HG03354 (cell line): ENCODE data around the gene CCDC182.

ENCODE experiments used
- ATAC-seq: cut with Tn5 transposase; IDR thresholded peaks from one replicate; pipeline ENCODE4 v1.9.1; 2021; ENCODE audit warnings: mild to moderate bottlenecking; ENCODE audit not compliant: unreplicated experiment, poor library complexity, severe bottlenecking

CCDC182 gene

GRCh38 chr17:57704448-57704847, 40.7 kb downstream of the CCDC182 start:
- ATAC-seq, result no peak

GRCh38 chr17:57703273-57703672, 41.8 kb downstream of the CCDC182 start:
- ATAC-seq, result no peak

GRCh38 chr17:57701124-57701523, 44.0 kb downstream of the CCDC182 start:
- no peak for ATAC-seq

- ATAC-seq, result no peak
Observed at GRCh38 chr17:57699751-57700219, 45.3 kb downstream of the CCDC182 start.

GRCh38 chr17:57697891-57698711, 47.0 kb downstream of the CCDC182 start:
- ATAC-seq, result no peak

- no peak for ATAC-seq
Observed at GRCh38 chr17:57697197-57697596, 47.9 kb downstream of the CCDC182 start.

GRCh38 chr17:57696050-57696449, 49.0 kb downstream of the CCDC182 start:
- no peak for ATAC-seq
